T follicular helper cell (primary cell): ENCODE data around the gene HLA-DPB1.

Experiments used
- DNase-seq: peaks from one replicate; pipeline ENCODE4 v3.0.0-alpha.2; 2020; ENCODE audit warnings: low read depth

HLA-DPB1 gene

GRCh38 chr6:33136310-33136900 lies 60.6 kb downstream of the HLA-DPB1 start:
- no peak for DNase-seq
